Prostate gland (tissue), 2 donors: ENCODE data around the gene HTR4.

Source experiments
- CTCF ChIP-seq, 4 experiments: fragments of 200-600 bp in 2 of 4; fragments of 450-650 bp in 2 of 4; sonication (generic) in 2 of 4; IDR thresholded peaks; 1 replicate in 3 of 4; 2 replicates in 1 of 4; pipeline ENCODE4 v1.5.1; 2016 to 2019; ENCODE audit warnings: antibody characterized with exemption in 4 of 4, mild to moderate bottlenecking in 2 of 4, moderate library complexity in 2 of 4
- POLR2A ChIP-seq: fragments of 450-650 bp; IDR thresholded peaks from one replicate; pipeline ENCODE4 v1.6.1; 2016; ENCODE audit warnings: antibody characterized with exemption, mild to moderate bottlenecking

DNA sequence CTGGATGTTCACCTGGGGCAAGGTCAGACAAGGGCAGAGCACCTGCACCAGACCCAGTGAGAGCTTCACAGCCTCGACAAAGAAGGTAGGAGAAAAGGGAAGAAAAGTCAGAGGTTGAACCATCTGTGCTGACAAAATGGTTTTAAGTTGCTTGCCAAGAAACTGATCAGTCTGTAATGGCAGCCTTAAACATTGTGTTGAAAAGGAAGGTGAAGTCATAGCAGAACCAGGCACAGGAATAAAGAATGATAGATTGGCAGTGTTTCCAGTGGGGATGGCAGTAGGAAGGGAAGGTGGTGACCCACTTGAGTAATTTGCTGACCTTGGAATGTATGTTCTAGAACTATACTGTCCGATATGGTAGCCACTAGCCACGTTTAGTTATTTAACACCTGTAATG is 34.2 kb downstream of the HTR4 start:
- no peak for TF ChIP-seq CTCF (IDR thresholded peaks at IDR 0.05)
- no peak for TF ChIP-seq POLR2A
